GM18861 (cell line): Measurements from ENCODE around the gene ZNF664.

Experiments
- ATAC-seq: cut with Tn5 transposase; IDR thresholded peaks from one replicate; pipeline ENCODE4 v1.9.1; 2021; ENCODE audit not compliant: unreplicated experiment

The ZNF664 gene

GRCh38 chr12:124007826-124008570 is 35.0 kb downstream of the ZNF664 start:
- no peak for ATAC-seq

- no peak for ATAC-seq
Observed at GRCh38 chr12:124008595-124008994, 35.6 kb downstream of the ZNF664 start.

GRCh38 chr12:124009781-124010180 is 36.8 kb downstream of the ZNF664 start:
- ATAC-seq = no peak

GRCh38 chr12:124010687-124011086 is 37.7 kb downstream of the ZNF664 start:
- ATAC-seq = no peak

- no peak for ATAC-seq
Observed at GRCh38 chr12:124011435-124012115, 38.6 kb downstream of the ZNF664 start.

- no peak for ATAC-seq
Observed at GRCh38 chr12:124013073-124013472, 40.1 kb downstream of the ZNF664 start.

- no peak for ATAC-seq
Observed at GRCh38 chr12:124015494-124016461, 42.8 kb downstream of the ZNF664 start.

GRCh38 chr12:124017064-124017463 is 44.0 kb downstream of the ZNF664 start:
- no peak for ATAC-seq

- no peak for ATAC-seq
Observed at GRCh38 chr12:124018539-124018938, 45.5 kb downstream of the ZNF664 start.

- ATAC-seq = no peak
Observed at GRCh38 chr12:124019115-124019514, 46.1 kb downstream of the ZNF664 start.

GRCh38 chr12:124020514-124020949 is 47.5 kb downstream of the ZNF664 start:
- ATAC-seq = no peak

- ATAC-seq = no peak
Observed at GRCh38 chr12:124021007-124021406, 48.0 kb downstream of the ZNF664 start.

GRCh38 chr12:124022161-124022560 is 49.1 kb downstream of the ZNF664 start:
- no peak for ATAC-seq

GRCh38 chr12:124024263-124024678 is 51.3 kb downstream of the ZNF664 start:
- ATAC-seq = no peak

- no peak for ATAC-seq
Observed at GRCh38 chr12:124024776-124025175, 51.8 kb downstream of the ZNF664 start.

GRCh38 chr12:124025661-124026060 is 52.6 kb downstream of the ZNF664 start:
- ATAC-seq = no peak

GRCh38 chr12:124026755-124027745 is 54.0 kb downstream of the ZNF664 start:
- no peak for ATAC-seq

- ATAC-seq = no peak
Observed at GRCh38 chr12:124027753-124028554, 54.9 kb downstream of the ZNF664 start.

- no peak for ATAC-seq
Observed at GRCh38 chr12:124028555-124028925, 55.5 kb downstream of the ZNF664 start.
